Measurements from ENCODE around the gene LRRC74A.

Gene LRRC74A

GRCh38 chr14:76826122-76826521, at the start of gene LRRC74A:
Gene LRRC74A (plus strand): TSS chr14:76826408. CDS start chr14:76826698, 290 bp downstream.
- H3K4me3 ChIP-seq (ENCODE audit: low read length): no peak within 1 kb of the TSS
- TF ChIP-seq ZNF274 (IDR thresholded peaks at IDR 0.05; ENCODE audit: low read depth, low read length): no peak

GRCh38 chr14:76776428-76777251, 49.6 kb upstream of the LRRC74A start:
- H3K4me3 ChIP-seq (ENCODE audit: low read length): no peak overlapping the region
- no peak for TF ChIP-seq ZNF274 (IDR thresholded peaks at IDR 0.05; ENCODE audit: low read depth, low read length)

GRCh38 chr14:76777721-76778120, 48.5 kb upstream of the LRRC74A start:
- TF ChIP-seq ZNF274 (IDR thresholded peaks at IDR 0.05; ENCODE audit: low read depth, low read length): no peak
- H3K4me3 ChIP-seq (ENCODE audit: low read length): no peak overlapping the region

GRCh38 chr14:76778546-76779215, 47.5 kb upstream of the LRRC74A start:
- H3K4me3 ChIP-seq (ENCODE audit: low read length): no peak overlapping the region
- no peak for TF ChIP-seq ZNF274 (IDR thresholded peaks at IDR 0.05; ENCODE audit: low read depth, low read length)

- TF ChIP-seq ZNF274 (IDR thresholded peaks at IDR 0.05; ENCODE audit: low read depth, low read length): no peak
- H3K4me3 ChIP-seq (ENCODE audit: low read length): no peak overlapping the region
Measured at GRCh38 chr14:76779221-76780057, 46.8 kb upstream of the LRRC74A start.

- TF ChIP-seq ZNF274 (IDR thresholded peaks at IDR 0.05; ENCODE audit: low read depth, low read length): no peak
Measured at GRCh38 chr14:76780058-76780345, 46.2 kb upstream of the LRRC74A start.

GRCh38 chr14:76780360-76780759, 45.8 kb upstream of the LRRC74A start:
- no peak for TF ChIP-seq ZNF274 (IDR thresholded peaks at IDR 0.05; ENCODE audit: low read depth, low read length)
- H3K4me3 ChIP-seq (ENCODE audit: low read length): no peak overlapping the region

More at GRCh38 chr14:76780058-76780345, 46.2 kb upstream of the LRRC74A start:
- no peak overlapping the region for H3K4me3 ChIP-seq (ENCODE audit: low read length)

GRCh38 chr14:76780875-76781647, 45.1 kb upstream of the LRRC74A start:
- H3K4me3 ChIP-seq (ENCODE audit: low read length): no peak overlapping the region
- TF ChIP-seq ZNF274 (IDR thresholded peaks at IDR 0.05; ENCODE audit: low read depth, low read length): no peak

- TF ChIP-seq ZNF274 (IDR thresholded peaks at IDR 0.05; ENCODE audit: low read depth, low read length): no peak
Measured at GRCh38 chr14:76781648-76782051, 44.6 kb upstream of the LRRC74A start.

GRCh38 chr14:76782115-76782884, 43.9 kb upstream of the LRRC74A start:
- TF ChIP-seq ZNF274 (IDR thresholded peaks at IDR 0.05; ENCODE audit: low read depth, low read length): no peak
- H3K4me3 ChIP-seq (ENCODE audit: low read length): no peak overlapping the region

More at GRCh38 chr14:76781648-76782051, 44.6 kb upstream of the LRRC74A start:
- no peak overlapping the region for H3K4me3 ChIP-seq (ENCODE audit: low read length)

- TF ChIP-seq ZNF274 (IDR thresholded peaks at IDR 0.05; ENCODE audit: low read depth, low read length): no peak
Measured at GRCh38 chr14:76782885-76783566, 43.2 kb upstream of the LRRC74A start.

GRCh38 chr14:76784266-76784874, 41.8 kb upstream of the LRRC74A start:
- H3K4me3 ChIP-seq (ENCODE audit: low read length): no peak overlapping the region

More at GRCh38 chr14:76782885-76783566, 43.2 kb upstream of the LRRC74A start:
- no peak overlapping the region for H3K4me3 ChIP-seq (ENCODE audit: low read length)

More at GRCh38 chr14:76784266-76784874, 41.8 kb upstream of the LRRC74A start:
- TF ChIP-seq ZNF274 (IDR thresholded peaks at IDR 0.05; ENCODE audit: low read depth, low read length): no peak

Data from GM08714 (cell line).